ENCODE data around the gene ZNF366.

DNA sequence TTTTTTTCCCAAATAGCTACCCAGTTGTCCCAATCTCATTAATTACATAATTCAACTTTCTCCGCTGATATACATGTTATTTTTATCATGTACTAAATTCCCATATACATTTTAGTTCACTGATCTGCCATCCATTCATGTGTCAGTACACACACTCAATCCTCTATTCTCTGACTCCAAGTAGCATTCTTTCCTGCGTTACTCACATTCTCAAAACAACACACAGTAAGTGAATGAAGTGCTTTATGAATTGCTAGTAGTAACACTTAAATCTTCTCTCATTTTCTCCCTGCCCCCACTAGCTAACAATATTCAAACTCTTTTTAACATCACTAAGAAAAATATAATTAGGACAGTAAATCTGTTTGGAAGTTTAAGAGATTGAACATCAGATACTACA lies 8.9 kb downstream of the ZNF366 start:
- TF ChIP-seq CTCF (IDR thresholded peaks at IDR 0.05; ENCODE audit: insufficient read depth, low read depth, low read length) (no peak), EZH2 (IDR thresholded peaks at IDR 0.05; ENCODE audit: insufficient read depth, low read length) (no peak)

Measured in astrocyte (in vitro differentiated cells and primary cell).